GM19324 (cell line): Measurements from ENCODE around the gene BCL2.

Source experiments
- ATAC-seq: cut with Tn5 transposase; IDR thresholded peaks from one replicate; pipeline ENCODE4 v1.9.1; 2021; ENCODE audit warnings: mild to moderate bottlenecking, moderate library complexity; ENCODE audit not compliant: unreplicated experiment, low FRiP score

Gene BCL2

GRCh38 chr18:63130176-63130575, 189.4 kb downstream of the BCL2 start:
- no peak for ATAC-seq

DNA sequence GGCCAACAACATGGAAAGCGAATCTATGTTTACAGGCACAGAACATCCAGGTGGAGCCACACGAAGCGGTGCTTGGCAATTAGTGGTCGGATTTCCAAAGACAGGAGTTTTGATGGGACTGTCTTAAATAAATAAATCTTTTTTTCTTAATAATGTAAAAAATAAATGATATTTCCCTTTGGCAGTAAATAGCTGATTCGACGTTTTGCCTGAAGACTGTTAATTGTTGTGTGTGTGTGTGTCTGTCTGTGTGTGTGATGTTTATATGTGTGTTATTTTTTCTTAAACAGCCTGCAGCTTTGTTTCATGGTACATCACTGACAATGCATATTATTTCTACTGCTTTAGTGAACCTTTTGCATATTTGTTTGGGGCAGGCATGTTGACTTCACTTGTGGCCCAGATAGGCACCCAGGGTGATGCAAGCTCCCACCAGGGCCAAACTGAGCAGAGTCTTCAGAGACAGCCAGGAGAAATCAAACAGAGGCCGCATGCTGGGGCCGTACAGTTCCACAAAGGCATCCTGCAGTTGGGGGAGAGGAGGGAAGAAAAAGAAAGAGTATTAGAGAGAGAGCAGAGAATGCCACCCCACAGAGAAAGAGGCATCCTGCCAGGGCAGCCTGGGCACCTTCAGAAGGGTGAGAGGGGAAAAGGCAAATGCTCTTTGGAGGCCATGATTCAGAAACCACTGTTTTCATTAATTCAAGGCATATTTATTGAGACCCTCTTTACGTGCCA, 191.2 kb downstream of the BCL2 start:
- no peak for ATAC-seq

DNA sequence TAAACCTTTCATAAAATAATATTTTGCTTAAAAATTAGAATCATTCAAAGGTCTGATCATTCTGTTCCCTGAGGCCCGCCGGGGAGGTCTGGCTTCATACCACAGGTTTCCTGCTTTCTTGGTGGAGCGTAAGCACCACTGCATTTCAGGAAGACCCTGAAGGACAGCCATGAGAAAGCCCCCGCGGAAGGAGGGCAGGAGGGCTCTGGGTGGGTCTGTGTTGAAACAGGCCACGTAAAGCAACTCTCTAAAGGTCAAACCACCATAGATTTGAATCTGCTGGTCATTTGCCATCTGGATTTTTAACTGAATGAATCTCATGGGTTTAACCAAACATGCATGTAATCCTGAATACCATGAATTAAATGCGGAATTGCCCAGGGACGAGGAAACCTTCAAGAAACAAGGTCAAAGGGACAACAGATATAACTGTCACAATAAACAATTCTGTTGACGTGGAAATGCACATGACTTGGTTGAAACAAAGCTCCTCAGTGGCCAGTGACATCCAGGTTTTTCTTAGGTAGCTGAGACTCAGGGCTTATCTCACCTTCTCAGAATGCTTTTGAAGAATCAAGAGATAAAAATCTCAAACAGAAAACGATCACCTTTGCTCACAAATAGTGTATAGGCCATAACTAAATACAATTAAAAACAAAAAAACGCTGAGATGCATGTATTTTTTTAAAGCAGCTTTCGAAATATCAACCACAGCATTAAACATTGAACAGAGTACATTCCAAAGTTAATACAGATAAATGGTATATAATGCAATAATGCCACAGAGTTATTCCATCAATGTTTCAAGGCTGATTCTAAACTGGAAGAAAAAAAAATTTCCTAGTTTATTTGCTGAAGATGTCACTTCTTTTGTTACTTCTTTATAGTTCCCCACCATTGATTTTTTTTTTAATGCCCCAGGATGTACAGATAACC, 193.2 kb downstream of the BCL2 start:
- ATAC-seq, result no peak

DNA sequence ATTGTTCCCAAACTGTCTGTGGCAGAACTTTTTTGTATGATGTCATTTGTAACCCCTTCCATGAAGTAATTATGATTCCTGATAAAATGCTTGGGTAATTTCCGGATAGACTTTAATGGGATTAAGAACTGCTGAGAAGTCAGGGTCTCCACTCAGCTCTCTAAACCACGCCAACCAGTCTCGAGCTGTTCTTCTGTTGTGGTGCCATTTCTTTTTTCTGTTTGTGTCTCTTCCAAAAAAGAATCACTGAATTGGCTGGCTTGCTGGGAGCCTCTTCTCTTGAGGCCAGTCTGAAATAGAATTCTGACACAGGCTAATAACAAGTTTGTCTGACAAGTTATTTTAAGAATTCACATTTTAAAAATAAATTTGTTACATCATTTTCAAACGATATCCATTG, 198.9 kb downstream of the BCL2 start:
- ATAC-seq, result no peak

DNA sequence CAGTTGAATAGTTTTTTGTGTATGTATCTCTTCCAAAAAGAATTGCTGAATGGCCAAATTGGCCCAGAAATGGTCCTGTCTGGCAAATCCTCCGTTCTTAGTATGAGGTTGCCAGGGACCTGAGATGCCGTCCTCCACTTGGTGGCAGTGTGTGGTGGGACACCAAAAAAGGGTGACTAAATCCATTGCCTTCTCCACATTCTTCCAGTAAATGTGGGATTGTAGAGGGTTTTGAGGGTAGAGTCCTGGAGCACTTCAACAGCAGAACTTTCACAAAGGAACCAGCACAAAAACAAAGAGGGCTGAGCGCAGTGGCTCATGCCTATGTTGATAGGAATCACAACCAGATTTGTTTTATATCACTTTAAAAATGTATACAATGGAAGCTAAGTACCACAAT, 199.9 kb downstream of the BCL2 start:
- ATAC-seq, result no peak

DNA sequence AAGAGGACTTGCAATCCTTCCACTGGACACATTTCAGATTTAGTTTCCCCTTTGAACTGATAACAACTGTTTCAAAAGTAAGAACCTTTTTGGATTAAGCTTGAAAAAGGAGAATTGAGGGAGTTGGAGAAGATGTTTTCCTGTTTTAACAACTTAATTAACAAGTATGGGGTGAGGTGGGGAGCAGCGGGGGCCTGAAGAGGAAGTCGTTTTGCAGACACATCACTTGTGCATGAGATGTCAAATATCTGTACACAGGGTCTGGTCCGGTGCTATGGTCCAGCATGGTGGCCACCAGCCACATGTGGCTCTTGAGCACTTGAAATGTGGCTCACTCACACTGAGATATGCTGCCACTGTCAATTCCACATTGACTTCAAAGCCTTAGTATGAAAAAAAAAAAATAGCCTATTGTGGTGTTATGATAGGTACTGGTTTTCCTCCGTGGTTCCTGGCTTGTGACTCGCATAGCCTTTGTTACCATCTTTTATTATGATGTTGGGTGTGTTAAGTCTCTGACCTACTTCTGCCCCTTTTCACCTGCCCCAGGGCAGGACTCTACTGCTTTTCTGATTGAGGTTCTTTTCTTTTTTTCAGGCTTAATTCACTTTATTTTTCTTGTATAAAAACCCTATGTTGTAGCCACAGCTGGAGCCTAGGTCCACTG, 205.5 kb downstream of the BCL2 start:
- ATAC-seq, result no peak

- ATAC-seq, result no peak
Observed at GRCh38 chr18:63112706-63113105, 206.9 kb downstream of the BCL2 start.

DNA sequence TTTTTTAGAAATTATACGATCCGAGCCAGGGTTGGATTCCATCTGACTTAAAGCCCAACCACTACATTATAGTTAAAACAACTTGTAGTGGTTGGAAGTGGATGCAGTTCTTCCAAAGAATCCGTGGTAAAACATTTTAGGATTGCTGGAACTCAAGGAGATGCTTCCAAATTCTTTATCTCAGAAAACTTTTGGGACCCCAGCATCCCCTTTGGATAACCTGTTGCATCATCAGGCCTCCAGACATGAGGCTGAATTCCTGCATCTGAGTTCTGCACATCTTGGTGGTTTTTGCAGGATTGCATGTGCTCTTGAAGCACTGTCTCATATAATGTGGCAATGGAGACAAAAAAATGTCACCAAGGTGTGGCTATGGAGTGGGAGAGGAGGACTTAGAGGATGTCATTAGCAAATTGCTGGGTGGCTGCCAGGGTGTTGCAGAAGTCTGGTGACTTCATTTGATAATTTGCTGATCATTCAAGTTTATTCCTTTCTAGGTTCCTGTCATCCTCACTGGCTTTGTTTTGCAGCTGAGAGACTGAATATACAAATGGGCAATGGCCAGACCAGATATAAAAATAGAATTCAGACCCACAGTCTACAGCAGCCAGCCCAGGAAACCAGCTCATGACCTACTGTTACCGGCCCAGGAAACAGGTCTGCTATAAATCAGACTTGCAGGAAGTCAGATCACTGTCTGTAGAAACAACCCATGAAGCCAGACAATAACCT, 207.7 kb downstream of the BCL2 start:
- ATAC-seq, result peak; percentile 66

DNA sequence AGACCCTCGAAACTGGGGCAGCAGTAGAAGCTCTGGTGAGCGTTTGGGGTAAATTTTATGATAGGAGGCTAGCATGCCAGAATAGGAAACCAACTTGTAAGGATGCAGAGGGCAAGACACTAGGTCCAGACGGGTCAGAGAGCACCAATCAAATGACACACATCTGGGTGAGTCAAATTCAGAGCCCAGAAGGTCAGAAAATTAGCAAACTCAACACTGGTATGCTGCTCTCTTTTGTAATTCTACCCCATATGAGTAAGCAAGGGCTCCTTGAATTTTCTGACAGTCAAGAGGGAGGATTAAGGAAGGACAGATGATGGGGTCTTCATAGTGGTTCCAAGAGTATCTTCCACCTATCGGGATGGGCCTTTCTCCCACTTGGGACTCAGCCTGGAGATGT, 209.8 kb downstream of the BCL2 start:
- no peak for ATAC-seq

- no peak for ATAC-seq
Observed at GRCh38 chr18:63109022-63109421, 210.5 kb downstream of the BCL2 start.

DNA sequence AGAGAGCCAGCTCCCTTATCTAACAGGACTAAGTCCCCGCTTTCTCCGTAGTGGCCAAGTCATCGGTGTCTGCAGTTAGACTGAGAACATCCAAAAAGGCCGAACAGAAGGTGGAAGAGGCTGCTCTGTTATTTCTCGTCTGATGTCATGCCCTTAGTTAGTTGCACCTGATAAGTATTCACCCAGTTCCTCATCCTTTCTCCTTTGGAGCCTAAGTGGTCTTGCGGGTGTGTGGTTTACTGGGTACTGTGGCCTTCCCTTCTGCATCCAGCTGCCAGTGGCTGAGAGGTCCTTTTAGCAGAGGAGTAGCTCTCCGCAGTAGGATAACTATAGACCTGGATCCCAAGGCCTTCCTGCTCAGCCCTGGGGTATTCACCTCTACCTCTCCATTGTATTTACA, 211.6 kb downstream of the BCL2 start:
- ATAC-seq, result no peak

- no peak for ATAC-seq
Observed at GRCh38 chr18:63107171-63107845, 212.3 kb downstream of the BCL2 start.

DNA sequence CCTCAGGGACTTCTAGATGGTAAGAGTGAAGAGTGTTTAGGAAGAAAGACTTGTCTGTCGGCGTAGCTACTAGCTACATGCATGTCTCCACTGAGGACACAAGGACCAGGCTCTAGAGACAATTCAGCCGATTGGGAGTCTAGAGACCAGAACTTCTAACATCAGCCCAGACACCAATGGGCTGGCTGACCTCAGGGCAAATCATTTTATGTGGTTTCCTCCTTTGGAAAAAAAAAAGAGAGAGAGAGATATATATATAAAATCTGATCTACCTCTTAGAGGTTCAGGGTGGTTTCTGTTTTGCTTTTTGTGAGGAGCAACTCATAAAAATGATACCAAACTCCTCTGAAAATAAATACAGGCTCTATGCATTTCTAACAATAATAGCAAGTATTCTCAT, 212.8 kb downstream of the BCL2 start:
- ATAC-seq, result peak; percentile 48

DNA sequence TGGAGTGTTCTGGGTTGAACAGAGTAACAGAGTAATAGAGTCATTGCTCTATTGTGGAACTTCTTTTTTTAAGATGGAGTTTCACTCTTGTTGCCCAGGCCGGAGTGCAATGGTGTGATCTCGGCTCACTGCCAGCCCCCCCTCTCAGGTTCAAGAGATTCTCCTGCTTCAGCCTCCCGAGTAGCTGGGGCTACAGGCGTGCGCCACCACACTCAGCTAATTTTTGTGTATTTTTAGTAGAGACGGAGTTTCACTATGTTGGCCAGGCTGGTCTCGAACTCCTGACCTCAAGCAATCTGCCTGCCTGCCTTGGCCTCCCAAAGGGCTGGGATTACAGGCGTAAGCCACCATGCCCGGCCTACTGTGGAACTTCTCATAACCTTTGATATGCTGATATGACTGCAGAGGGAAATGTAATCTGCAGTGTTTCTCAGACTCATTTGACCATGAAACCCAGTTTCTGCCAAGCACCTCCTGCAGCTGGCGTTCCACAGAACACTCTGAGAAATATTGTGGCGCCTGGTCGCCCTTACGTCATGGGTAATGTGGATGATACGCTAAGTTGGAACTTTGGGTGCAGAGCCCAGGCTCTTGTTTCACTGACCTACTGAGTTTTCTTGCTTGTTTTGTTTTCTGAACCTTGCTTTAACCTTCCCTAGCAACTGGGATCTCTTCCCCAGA, 213.8 kb downstream of the BCL2 start:
- peak; percentile 64 for ATAC-seq

DNA sequence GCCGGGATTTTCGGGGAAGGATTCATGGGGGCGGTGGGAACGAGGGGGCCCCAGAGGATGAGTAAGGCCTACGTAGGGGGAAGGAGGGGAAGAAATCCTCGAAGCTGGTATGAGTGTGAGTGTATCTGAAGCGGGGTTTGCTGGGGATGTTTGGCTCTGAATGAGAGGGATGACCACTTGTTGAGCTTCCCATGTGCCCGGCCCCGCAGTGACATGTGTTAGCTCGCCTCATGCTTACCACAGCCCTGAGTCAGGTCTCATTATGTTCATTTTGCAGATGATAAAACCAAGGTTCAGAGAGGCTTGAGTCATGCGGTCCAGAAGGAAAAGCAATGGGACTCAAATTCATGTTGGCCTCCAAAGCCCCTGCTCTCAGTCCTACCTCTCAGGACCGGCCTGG, 214.7 kb downstream of the BCL2 start:
- no peak for ATAC-seq

DNA sequence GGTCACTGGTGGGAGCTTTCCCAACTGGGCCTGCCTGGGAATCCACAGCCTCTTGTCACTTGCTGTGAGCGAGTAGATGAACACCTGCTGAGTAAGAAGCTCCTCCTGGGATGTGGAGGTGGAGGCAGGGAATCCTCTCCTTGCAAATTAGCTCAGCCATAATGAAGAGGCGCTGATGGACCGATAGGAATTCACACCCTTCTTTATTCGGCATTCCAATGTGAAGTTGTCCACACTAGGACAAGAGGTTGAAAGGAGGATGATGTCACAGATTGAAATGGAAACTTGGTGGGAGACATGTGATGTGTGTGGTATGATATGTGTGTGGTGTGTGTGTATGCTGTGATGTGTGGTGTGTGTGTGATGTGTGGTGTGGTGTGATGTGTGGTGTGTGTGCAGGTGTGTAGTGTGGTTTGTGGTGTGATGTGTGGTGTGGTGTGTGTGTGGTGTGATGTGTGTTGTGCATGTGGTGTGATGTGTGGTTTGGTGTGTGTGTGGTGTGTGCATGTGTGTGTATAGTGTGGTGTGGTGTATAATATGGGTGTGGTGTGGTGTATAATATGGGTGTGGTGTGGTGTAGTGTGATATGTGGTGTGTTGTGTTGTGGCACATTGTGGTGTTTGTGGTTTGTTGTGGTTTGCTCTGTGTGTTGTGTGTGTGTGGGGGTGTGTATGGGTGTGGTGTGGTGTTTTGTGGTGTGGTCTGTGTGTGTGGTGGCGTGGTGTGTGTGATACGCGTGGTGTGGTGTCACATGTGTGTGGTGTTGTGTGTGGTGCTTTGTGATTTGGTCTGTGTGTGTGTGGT, 216.4 kb downstream of the BCL2 start:
- no peak for ATAC-seq

DNA sequence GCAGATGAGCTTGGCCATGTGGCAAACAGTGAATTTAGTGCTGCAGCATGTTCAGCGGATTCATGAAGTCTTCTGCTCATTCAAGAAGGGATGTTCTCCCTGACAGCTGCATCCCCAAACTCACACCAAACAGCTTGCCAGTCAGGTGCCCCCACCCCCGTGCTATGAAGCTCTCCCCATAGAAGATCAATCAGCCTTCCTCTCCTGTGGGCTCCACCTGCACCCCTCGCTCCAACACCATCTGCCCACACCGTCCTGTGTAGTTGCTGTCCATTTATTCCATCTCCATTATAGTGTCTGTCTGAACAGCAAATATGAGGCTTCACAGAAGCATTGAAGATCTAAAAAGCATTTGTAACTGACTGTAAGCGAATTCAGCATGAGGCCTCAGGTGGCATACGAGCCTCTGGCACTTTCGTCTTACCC, 218.9 kb downstream of the BCL2 start:
- ATAC-seq, result no peak

DNA sequence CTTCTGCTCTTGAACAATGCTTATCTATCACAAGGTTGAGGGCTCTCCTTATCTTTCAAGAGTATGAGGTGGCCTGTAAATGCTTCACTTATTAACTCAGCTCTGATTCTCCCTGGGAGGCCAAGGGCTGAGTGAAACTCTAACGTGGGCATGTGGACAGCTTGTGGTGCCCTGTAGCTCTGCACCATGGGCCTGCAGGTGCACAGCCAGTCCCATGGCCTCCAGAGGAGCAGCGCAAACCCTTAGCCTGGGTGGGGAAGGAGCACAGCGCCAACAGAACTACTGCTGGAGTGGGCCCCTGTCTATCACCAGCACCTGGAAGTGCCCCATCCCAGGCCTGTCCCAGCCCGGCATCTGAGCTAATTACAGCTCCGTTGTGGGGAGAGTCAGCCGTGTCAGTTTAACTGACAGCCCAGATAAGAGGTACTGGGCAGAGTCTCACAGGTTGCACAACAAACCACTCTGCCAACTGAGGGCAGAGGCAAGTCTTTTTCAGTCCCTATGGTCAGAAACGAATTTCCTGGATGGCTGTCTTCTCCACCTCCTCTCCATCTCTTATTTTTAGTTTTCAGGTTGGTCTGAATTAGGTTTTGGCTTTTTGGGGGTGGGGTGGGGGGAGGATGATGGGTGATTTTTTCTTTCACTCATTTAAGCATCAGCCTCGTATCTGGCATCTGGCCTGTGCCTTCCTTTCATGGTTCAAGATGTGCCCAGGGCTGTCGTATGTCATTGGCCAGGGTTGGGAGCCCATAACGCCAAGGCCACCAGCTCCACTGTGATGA, 219.5 kb downstream of the BCL2 start:
- ATAC-seq, result peak; percentile 76
